ENCODE measurements around the gene RIPK1. TPM values are rescaled to one million over a fixed set of nuclear protein-coding genes. Genes with fewer than 3 reads are reported as not detected.

The RIPK1 gene
- total RNA-seq (2022; extraction: Qiagen RNA extraction; ENCODE audit: low read depth): 12.1 to 14.9 TPM (median 12.9 TPM) in 5 replicates

DNA sequence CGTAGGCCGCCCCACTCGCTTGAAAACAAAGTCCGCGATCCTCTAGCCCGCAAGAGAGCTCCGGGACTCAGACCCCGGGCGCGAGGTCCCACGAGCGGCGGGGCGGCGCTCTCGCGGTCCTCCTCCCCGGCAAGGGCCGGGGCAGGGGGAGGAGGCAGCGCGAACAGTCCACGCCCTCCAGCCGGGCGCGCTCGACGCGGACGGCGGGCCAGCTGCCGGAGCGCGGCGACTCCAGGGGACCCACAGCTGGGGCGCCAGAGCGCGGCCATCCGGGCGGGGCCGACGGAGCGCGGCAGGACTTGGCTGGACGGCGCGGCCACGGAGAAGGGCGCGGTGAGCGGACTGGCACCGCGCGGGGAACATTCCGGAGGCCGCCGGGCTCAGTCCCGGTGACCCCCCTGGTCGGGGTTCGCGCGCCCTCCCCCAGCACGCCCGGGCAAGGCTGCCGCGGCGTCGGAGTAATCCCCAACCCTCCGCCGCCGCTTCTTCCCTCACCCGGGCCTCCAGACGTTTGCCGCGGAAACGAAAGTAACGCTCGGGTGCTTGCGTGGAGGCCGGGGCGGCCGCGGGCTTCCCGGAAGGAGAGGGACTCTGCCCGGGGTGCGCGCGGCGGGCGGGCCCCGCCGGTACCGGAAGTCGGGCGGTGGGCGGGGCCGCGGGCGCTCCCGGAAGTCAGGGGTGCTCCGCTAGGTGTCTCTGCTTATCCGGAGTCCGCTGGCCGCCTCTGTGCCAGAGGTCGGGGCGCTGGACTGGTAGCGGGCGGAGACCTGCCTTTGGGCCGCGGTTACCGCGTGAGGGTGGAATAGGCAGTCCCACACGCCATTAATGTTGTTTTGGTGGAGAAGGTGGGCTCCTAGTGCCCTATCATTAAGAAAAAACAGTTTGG is at the start of gene RIPK1:
RIPK1 (plus strand) TSS at position 166 of the 886 bp plus-strand sequence. CDS start 8,330 bp downstream, outside the sequence.

DNA sequence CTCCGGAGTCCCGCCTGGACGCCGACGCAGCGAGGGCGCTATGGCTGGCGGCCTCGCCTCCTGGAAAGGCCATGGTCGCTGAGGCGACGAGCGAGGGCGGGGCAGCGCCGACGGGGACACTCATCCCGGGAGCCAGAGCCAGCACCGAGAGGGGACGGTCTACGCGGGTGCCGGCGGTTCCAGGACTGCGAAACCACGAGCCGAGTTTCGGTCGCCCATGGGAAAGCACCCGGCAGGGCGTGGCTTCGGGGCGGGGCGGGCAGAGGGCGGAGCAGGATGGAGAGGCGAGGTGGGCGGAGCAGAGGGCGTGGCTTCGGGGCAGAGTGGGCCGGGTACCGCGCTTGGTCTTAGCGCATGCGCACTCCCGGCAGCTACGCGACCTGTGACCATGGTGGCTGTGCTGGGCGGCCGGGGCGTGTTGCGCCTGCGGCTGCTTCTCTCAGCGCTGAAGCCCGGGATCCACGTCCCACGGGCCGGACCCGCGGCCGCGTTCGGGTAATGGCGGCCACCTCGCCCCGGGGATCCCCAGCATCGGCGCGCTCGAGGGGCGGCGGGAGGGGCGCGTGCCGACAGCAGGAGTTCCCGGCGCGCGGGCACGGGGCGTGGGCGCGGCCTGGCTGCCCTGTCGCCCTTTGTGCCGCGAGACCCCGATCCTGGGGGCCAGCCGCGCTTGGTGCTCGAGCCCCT is 50.2 kb downstream of the RIPK1 start, which contains the start of gene BPHL:
BPHL (plus strand) TSS at position 359 of the 687 bp plus-strand sequence; CDS start at position 389, 30 bp downstream.

DNA sequence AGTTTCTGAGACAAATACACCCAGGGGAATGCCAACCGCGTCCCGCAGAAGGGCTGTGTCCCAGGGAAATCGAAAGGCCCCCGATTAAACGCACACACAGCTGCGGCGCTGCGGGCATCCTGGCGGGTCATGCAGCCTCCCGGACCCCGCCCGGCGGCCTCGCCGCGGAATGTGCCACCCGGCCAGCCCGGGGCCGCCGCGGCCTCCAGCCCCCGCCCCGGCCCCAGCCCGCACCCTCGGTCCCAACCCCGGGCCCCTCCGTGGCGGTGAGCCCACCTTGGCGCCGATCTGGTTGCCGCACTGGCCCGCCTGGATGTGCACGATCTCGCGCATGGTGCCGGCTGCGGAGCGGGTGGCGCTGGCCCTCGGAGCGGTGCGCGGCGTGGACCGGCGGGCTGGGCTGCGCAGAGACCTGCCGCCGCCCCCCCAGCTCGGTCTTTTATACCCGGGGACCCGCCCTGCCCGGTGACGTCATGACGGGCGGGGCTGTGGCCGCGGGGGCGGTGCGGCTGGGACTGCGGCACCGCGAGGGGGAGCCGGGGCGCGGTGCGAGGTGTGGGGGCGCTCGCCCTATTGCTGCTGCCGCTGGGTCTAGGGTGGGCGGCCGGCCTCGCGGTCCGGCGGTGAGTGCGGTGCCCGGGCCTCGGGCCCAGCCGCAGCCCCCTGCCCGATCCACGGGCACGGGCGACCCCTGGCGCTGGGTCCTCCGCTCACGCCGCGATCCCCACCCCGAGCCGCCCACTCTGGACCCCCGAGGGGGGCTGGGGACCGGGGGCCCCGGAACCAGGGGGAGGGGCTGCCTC is 89.0 kb downstream of the RIPK1 start, which contains the start of gene TUBB2A:
TUBB2A (minus strand) TSS at position 414 of the 803 bp plus-strand sequence; CDS start at position 333, 81 bp downstream.

Other genes starting within 250 kb of the RIPK1 start
- 47.3 to 55.2 TPM (median 50.6 TPM) in 5 replicates for gene SERPINB1, start 226.6 kb upstream of the RIPK1 start, total RNA-seq (2022; extraction: Qiagen RNA extraction; ENCODE audit: low read depth)
- 9.7 to 13.1 TPM (median 13.0 TPM) in 5 replicates for gene SERPINB9, start 165.2 kb upstream of the RIPK1 start, total RNA-seq (2022; extraction: Qiagen RNA extraction; ENCODE audit: low read depth)
- gene SERPINB6, start 96.9 kb upstream of the RIPK1 start, total RNA-seq (2022; extraction: Qiagen RNA extraction; ENCODE audit: low read depth): 138 to 153 TPM (median 144 TPM) in 5 replicates
- 66.7 to 88.7 TPM (median 81.9 TPM) in 5 replicates for gene NQO2, start 68.6 kb upstream of the RIPK1 start, total RNA-seq (2022; extraction: Qiagen RNA extraction; ENCODE audit: low read depth)
- 18.4 to 25.7 TPM (median 23.5 TPM) in 5 replicates for gene BPHL, start 50.2 kb downstream of the RIPK1 start, total RNA-seq (2022; extraction: Qiagen RNA extraction; ENCODE audit: low read depth)
- gene TUBB2A, start 89.0 kb downstream of the RIPK1 start, total RNA-seq (2022; extraction: Qiagen RNA extraction; ENCODE audit: low read depth): 68.0 to 86.0 TPM (median 80.3 TPM) in 5 replicates
- 12.1 to 14.2 TPM (median 13.2 TPM) in 5 replicates for gene TUBB2B, start 159.2 kb downstream of the RIPK1 start, total RNA-seq (2022; extraction: Qiagen RNA extraction; ENCODE audit: low read depth)
- gene PSMG4, start 190.5 kb downstream of the RIPK1 start, total RNA-seq (2022; extraction: Qiagen RNA extraction; ENCODE audit: low read depth): 21.8 to 27.0 TPM (median 26.4 TPM) in 5 replicates